ENCODE results near the gene KIF3B. TPM values are rescaled to one million over a fixed set of nuclear protein-coding genes. Genes with fewer than 3 reads are reported as not detected.

Gene KIF3B
- total and polyA plus RNA-seq, 2 of the 13 experiments (the other 11 are each of a cell fraction or from before 2014, with no cell fraction given) = 23.6 to 28.8 TPM

- TF ChIP-seq, protein P1, sequence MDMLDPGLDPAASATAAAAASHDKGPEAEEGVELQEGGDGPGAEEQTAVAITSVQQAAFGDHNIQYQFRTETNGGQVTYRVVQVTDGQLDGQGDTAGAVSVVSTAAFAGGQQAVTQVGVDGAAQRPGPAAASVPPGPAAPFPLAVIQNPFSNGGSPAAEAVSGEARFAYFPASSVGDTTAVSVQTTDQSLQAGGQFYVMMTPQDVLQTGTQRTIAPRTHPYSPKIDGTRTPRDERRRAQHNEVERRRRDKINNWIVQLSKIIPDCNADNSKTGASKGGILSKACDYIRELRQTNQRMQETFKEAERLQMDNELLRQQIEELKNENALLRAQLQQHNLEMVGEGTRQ (IDR thresholded peaks at IDR 0.05; ENCODE audit: low read depth, low read length) = no peak
- TF ChIP-seq, protein P1 (CRISPR knock-in tag; IDR thresholded peaks at IDR 0.05; ENCODE audit: borderline replicate concordance) = no peak
- TF ChIP-seq ZNF33B (CRISPR knock-in tag; IDR thresholded peaks at IDR 0.05) = peak; percentile 86; the same call in 1 of the 2 replicates
- peak; percentile 52; the same call in 1 of the 2 replicates for TF ChIP-seq ARNT2 (CRISPR knock-in tag; IDR thresholded peaks at IDR 0.05; ENCODE audit: low read depth)
- TF ChIP-seq POGK (CRISPR knock-in tag; conservative IDR thresholded peaks at IDR 0.05) = no peak
- TF ChIP-seq BCL3 (CRISPR knock-in tag; IDR thresholded peaks at IDR 0.05) = peak; percentile 92
- TF ChIP-seq ZFP1 (CRISPR knock-in tag; IDR thresholded peaks at IDR 0.05) = peak; percentile 68; the same call in 1 of the 2 replicates
- peak; percentile 96 for TF ChIP-seq ZNF784 (CRISPR knock-in tag; IDR thresholded peaks at IDR 0.05; ENCODE audit: borderline replicate concordance)
- TF ChIP-seq TARDBP (CRISPR knock-in tag; IDR thresholded peaks at IDR 0.05) = peak; percentile 98
- TF ChIP-seq, protein P2, sequence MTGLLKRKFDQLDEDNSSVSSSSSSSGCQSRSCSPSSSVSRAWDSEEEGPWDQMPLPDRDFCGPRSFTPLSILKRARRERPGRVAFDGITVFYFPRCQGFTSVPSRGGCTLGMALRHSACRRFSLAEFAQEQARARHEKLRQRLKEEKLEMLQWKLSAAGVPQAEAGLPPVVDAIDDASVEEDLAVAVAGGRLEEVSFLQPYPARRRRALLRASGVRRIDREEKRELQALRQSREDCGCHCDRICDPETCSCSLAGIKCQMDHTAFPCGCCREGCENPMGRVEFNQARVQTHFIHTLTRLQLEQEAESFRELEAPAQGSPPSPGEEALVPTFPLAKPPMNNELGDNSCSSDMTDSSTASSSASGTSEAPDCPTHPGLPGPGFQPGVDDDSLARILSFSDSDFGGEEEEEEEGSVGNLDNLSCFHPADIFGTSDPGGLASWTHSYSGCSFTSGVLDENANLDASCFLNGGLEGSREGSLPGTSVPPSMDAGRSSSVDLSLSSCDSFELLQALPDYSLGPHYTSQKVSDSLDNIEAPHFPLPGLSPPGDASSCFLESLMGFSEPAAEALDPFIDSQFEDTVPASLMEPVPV (CRISPR knock-in tag; IDR thresholded peaks at IDR 0.05) = peak; percentile 97
- peak; percentile 76; the same call in 1 of the 2 replicates for TF ChIP-seq RFXAP (CRISPR knock-in tag; IDR thresholded peaks at IDR 0.05; ENCODE audit: borderline replicate concordance)
- peak; percentile 73 for TF ChIP-seq TBL1XR1 (IDR thresholded peaks at IDR 0.05; ENCODE audit: borderline replicate concordance, low read length, partially characterized antibody)
- TF ChIP-seq CREB1 (IDR thresholded peaks at IDR 0.05) = peak; percentile 24; the same call in 1 of the 2 replicates
- no peak for TF ChIP-seq CREB1 (CRISPR knock-in tag; IDR thresholded peaks at IDR 0.05)
- peak; percentile 88 for TF ChIP-seq HES4 (CRISPR knock-in tag; IDR thresholded peaks at IDR 0.05; ENCODE audit: borderline replicate concordance)
- 0 out of 2 replicates have a peak, but pooled peaks have one; percentile 77 for TF ChIP-seq ZNF44 (CRISPR knock-in tag; IDR thresholded peaks at IDR 0.05)
- peak; percentile 95; the same call in 2 of the 3 replicates for TF ChIP-seq MXI1 (IDR thresholded peaks at IDR 0.05; ENCODE audit: borderline replicate concordance, low read depth, low read length)
- TF ChIP-seq TCF7L2 (IDR thresholded peaks at IDR 0.05; ENCODE audit: low read depth, low read length) = no peak
- TF ChIP-seq POLR2AphosphoS2 (IDR thresholded peaks at IDR 0.05; ENCODE audit: low read depth, low read length) = no peak
- TF ChIP-seq CBX5 (CRISPR knock-in tag; IDR thresholded peaks at IDR 0.05; ENCODE audit: borderline replicate concordance) = 0 out of 2 replicates have a peak, but pooled peaks have one; percentile 38
- TF ChIP-seq TEAD2 (CRISPR knock-in tag; IDR thresholded peaks at IDR 0.05) = no peak
- no peak; the same call in 1 of the 2 replicates for TF ChIP-seq ZSCAN31 (CRISPR knock-in tag; IDR thresholded peaks at IDR 0.05; ENCODE audit: low read depth)
Measured at GRCh38 chr20:32277361-32278198, at the start of gene KIF3B (continued).
